Left renal pelvis (tissue), 4 donors: ENCODE measurements around the gene LINGO1. TPM values are rescaled to one million over a fixed set of nuclear protein-coding genes. Genes with fewer than 3 reads are reported as not detected.

Experiments
- DNase-seq, 4 donors: peaks; one replicate each; pipeline ENCODE4 v3.0.0-alpha.2; 2013; ENCODE audit warnings: low read depth in 4 of 4, low spot score in 3 of 4
- polyA plus RNA-seq, 4 donors: library from polyadenylated mRNA; unstranded; fragments of 120-200 nt; gene quantifications; one replicate each; pipeline ENCODE4 v1.2.1, GENCODE V29; 2013; ENCODE audit not compliant: insufficient read length in 4 of 4

LINGO1 gene
- polyA plus RNA-seq, 4 donors = 11.8 to 16.1 (median 14.6) TPM

- DNase-seq = no peak
Measured at GRCh38 chr15:77619883-77620282, 12.8 kb downstream of the LINGO1 start.

GRCh38 chr15:77617476-77618230, 15.1 kb downstream of the LINGO1 start:
- DNase-seq = no peak

- DNase-seq = no peak
Measured at GRCh38 chr15:77616072-77616471, 16.6 kb downstream of the LINGO1 start.

- no peak for DNase-seq
Measured at GRCh38 chr15:77615472-77615871, 17.2 kb downstream of the LINGO1 start.

GRCh38 chr15:77614251-77614806, 18.4 kb downstream of the LINGO1 start:
- no peak for DNase-seq

GRCh38 chr15:77613814-77614213, 18.9 kb downstream of the LINGO1 start:
- DNase-seq = no peak

- DNase-seq = no peak
Measured at GRCh38 chr15:77612958-77613601, 19.6 kb downstream of the LINGO1 start.

GRCh38 chr15:77611767-77612166, 20.9 kb downstream of the LINGO1 start:
- DNase-seq = no peak

- DNase-seq = no peak
Measured at GRCh38 chr15:77610731-77611130, 22.0 kb downstream of the LINGO1 start.

- no peak for DNase-seq
Measured at GRCh38 chr15:77609558-77609957, 23.2 kb downstream of the LINGO1 start.

- no peak for DNase-seq
Measured at GRCh38 chr15:77608774-77609173, 23.9 kb downstream of the LINGO1 start.

- DNase-seq = no peak
Measured at GRCh38 chr15:77607894-77608261, 24.8 kb downstream of the LINGO1 start.

- no peak for DNase-seq
Measured at GRCh38 chr15:77607111-77607893, 25.4 kb downstream of the LINGO1 start.

- no peak for DNase-seq
Measured at GRCh38 chr15:77606142-77607034, 26.3 kb downstream of the LINGO1 start.

- DNase-seq = no peak
Measured at GRCh38 chr15:77605547-77605946, 27.2 kb downstream of the LINGO1 start.

GRCh38 chr15:77604973-77605372, 27.7 kb downstream of the LINGO1 start:
- no peak for DNase-seq

- no peak for DNase-seq
Measured at GRCh38 chr15:77603611-77604336, 28.9 kb downstream of the LINGO1 start.

GRCh38 chr15:77602800-77603199, 29.9 kb downstream of the LINGO1 start:
- no peak for DNase-seq

- no peak for DNase-seq
Measured at GRCh38 chr15:77599899-77600298, 32.8 kb downstream of the LINGO1 start.

- no peak for DNase-seq
Measured at GRCh38 chr15:77599357-77599756, 33.4 kb downstream of the LINGO1 start.
